ENCODE data around the gene EPX.

DNA sequence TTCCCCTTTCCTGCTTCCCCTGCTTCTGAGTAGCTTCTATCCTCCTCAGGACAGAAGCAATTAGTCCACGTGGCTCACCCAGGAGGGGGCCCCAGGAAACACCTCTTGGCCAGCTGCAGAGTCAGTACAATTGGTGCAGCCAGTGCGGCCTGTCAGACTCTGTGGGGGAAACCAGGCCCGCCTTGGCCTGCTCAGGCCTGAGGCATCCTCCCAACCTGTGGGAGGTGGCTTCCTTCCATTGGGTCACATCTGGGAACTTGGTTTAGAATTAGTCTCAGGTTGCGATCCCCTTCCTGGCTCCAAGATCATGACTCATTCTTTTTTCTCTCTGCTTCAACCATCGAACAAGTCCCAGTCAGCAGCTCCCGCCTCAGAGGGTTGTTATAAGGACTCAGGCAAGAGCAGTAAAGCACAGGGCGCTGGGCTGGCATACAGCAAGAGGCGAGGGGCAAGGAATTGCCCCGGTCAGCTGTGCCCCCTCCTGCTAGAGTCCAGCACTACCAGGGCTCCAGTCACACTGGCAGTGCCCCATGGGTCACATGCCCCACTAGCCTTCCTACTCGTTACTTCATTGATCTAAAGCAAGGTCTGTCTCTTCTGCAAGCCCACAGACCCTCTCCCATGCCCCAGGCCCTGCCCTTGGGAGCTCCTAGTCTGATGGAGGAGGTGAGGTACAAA lies 8.1 kb upstream of the EPX start:
- no peak for TF ChIP-seq GATA1 (IDR thresholded peaks at IDR 0.05; ENCODE audit: low read depth, low read length)
- TF ChIP-seq POLR2A (IDR thresholded peaks at IDR 0.05; ENCODE audit: low read length): no peak
